Loucy (cell line): ENCODE results near the gene ABAT.

ENCODE experiments used
- CTCF ChIP-seq: fragments of 200-600 bp; sonication (generic); conservative IDR thresholded peaks from 2 replicates; pipeline ENCODE4 v1.5.1; 2014; ENCODE audit warnings: mild to moderate bottlenecking, antibody characterized with exemption, low read length
- EZH2phosphoT487 ChIP-seq: fragments of 200-600 bp; IDR thresholded peaks from 2 replicates; pipeline ENCODE4 v1.6.1; 2018; ENCODE audit warnings: antibody characterized with exemption, mild to moderate bottlenecking, moderate library complexity, borderline replicate concordance

GRCh38 chr16:8665529-8665928, 8.9 kb upstream of the ABAT start:
- no peak for TF ChIP-seq CTCF
- no peak for TF ChIP-seq EZH2phosphoT487
